H7 (cell line): ENCODE results near the gene SLC2A6. TPM values are rescaled to one million over a fixed set of nuclear protein-coding genes. Genes with fewer than 3 reads are reported as not detected.

Experiments used
- DNase-seq: peaks from one replicate; pipeline ENCODE4 v3.0.0; 2012
- H3K27me3 ChIP-seq: 2 replicates; pipeline ENCODE4 v1.6.0; 2011; ENCODE audit warnings: mild to moderate bottlenecking, low read length; ENCODE audit not compliant: control insufficient read depth, insufficient read depth
- H3K36me3 ChIP-seq: replicated peaks from 2 replicates; pipeline ENCODE4 v1.5.1; 2011; ENCODE audit warnings: low read length; ENCODE audit not compliant: control insufficient read depth, insufficient read depth
- H3K4me3 ChIP-seq: 2 replicates; pipeline ENCODE4 v1.5.1; 2011; ENCODE audit warnings: low read depth, mild to moderate bottlenecking, control low read depth, low read length, moderate library complexity; ENCODE audit not compliant: insufficient read depth
- total RNA-seq: library from RNA; depleted of rRNA; stranded (reverse); fragments of >200 nt; shearing (Covaris generic); gene quantifications from 2 replicates; pipeline ENCODE4 v1.2.3, GENCODE V29; 2014

Gene SLC2A6
- total RNA-seq, 1 experiment from 2014 or later = 13.8 TPM

- Histone ChIP-seq H3K4me3 (no peak overlapping the region), H3K36me3 (no peaks in the 10 kb centered on the region), H3K27me3 (no peaks in the 10 kb centered on the region)
- peak; percentile 59 for DNase-seq
Observed at GRCh38 chr9:133493845-133494540, 15.1 kb upstream of the SLC2A6 start.

- DNase-seq = peak; percentile 62
Observed at GRCh38 chr9:133493428-133493827, 14.5 kb upstream of the SLC2A6 start.

GRCh38 chr9:133492061-133493021 is 13.4 kb upstream of the SLC2A6 start:
- Histone ChIP-seq H3K27me3 (no peaks in the 10 kb centered on the region), H3K4me3 (no peak overlapping the region), H3K36me3 (no peaks in the 10 kb centered on the region)
- peak; percentile 67 for DNase-seq

More at GRCh38 chr9:133493428-133493827, 14.5 kb upstream of the SLC2A6 start:
- Histone ChIP-seq H3K4me3 (no peak overlapping the region), H3K27me3 (no peaks in the 10 kb centered on the region), H3K36me3 (no peaks in the 10 kb centered on the region)

- no peak for DNase-seq
- Histone ChIP-seq H3K36me3 (no peaks in the 10 kb centered on the region), H3K4me3 (no peak overlapping the region), H3K27me3 (no peaks in the 10 kb centered on the region)
Observed at GRCh38 chr9:133491656-133491925, 12.7 kb upstream of the SLC2A6 start.

- Histone ChIP-seq H3K36me3 (no peaks in the 10 kb centered on the region), H3K27me3 (no peaks in the 10 kb centered on the region), H3K4me3 (no peak overlapping the region)
- peak; percentile 65 for DNase-seq
Observed at GRCh38 chr9:133490865-133491655, 12.2 kb upstream of the SLC2A6 start.

- Histone ChIP-seq H3K4me3 (no peak overlapping the region), H3K36me3 (no peaks in the 10 kb centered on the region), H3K27me3 (no peaks in the 10 kb centered on the region)
- DNase-seq = peak; percentile 60
Observed at GRCh38 chr9:133490201-133490681, 11.3 kb upstream of the SLC2A6 start.

- H3K36me3 ChIP-seq = no peaks in the 10 kb centered on the region
- peak; percentile 42 for DNase-seq
- no peaks in the 10 kb centered on the region for H3K27me3 ChIP-seq
- H3K4me3 ChIP-seq = no peak overlapping the region
Observed at GRCh38 chr9:133489253-133490190, 10.6 kb upstream of the SLC2A6 start.

- H3K4me3 ChIP-seq = no peak overlapping the region
- peak; percentile 46 for DNase-seq
- H3K36me3 ChIP-seq = no peaks in the 10 kb centered on the region
- H3K27me3 ChIP-seq = no peaks in the 10 kb centered on the region
Observed at GRCh38 chr9:133488686-133489252, 9.9 kb upstream of the SLC2A6 start.

GRCh38 chr9:133487331-133487725 is 8.4 kb upstream of the SLC2A6 start:
- DNase-seq = no peak
- Histone ChIP-seq H3K4me3 (no peak overlapping the region), H3K27me3 (no peaks in the 10 kb centered on the region), H3K36me3 (no peaks in the 10 kb centered on the region)

GRCh38 chr9:133485531-133486260 is 6.8 kb upstream of the SLC2A6 start:
- peak; percentile 76 for DNase-seq
- no peaks in the 10 kb centered on the region; the same call in 1 of the 2 replicates for H3K27me3 ChIP-seq
- no peaks in the 10 kb centered on the region for H3K36me3 ChIP-seq
- no peak overlapping the region for H3K4me3 ChIP-seq

- H3K27me3 ChIP-seq = no peaks in the 10 kb centered on the region; the same call in none of the 2 replicates
- no peaks in the 10 kb centered on the region for H3K36me3 ChIP-seq
- DNase-seq = peak; percentile 75
- H3K4me3 ChIP-seq = no peak overlapping the region
Observed at GRCh38 chr9:133484671-133485437, 6.0 kb upstream of the SLC2A6 start.

- DNase-seq = peak; percentile 39
- no peak overlapping the region for H3K4me3 ChIP-seq
- peaks cover 3% of the 10 kb centered on the region for H3K27me3 ChIP-seq
- H3K36me3 ChIP-seq = no peaks in the 10 kb centered on the region
Observed at GRCh38 chr9:133483611-133484010, 4.7 kb upstream of the SLC2A6 start.
